Measurements from ENCODE around the gene MEX3A.

GRCh38 chr1:156098784-156099183 is 16.5 kb upstream of the MEX3A start:
- TF ChIP-seq JUND (IDR thresholded peaks at IDR 0.05), result no peak
- TF ChIP-seq, protein P1, sequence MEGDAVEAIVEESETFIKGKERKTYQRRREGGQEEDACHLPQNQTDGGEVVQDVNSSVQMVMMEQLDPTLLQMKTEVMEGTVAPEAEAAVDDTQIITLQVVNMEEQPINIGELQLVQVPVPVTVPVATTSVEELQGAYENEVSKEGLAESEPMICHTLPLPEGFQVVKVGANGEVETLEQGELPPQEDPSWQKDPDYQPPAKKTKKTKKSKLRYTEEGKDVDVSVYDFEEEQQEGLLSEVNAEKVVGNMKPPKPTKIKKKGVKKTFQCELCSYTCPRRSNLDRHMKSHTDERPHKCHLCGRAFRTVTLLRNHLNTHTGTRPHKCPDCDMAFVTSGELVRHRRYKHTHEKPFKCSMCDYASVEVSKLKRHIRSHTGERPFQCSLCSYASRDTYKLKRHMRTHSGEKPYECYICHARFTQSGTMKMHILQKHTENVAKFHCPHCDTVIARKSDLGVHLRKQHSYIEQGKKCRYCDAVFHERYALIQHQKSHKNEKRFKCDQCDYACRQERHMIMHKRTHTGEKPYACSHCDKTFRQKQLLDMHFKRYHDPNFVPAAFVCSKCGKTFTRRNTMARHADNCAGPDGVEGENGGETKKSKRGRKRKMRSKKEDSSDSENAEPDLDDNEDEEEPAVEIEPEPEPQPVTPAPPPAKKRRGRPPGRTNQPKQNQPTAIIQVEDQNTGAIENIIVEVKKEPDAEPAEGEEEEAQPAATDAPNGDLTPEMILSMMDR (IDR thresholded peaks at IDR 0.05; ENCODE audit: low read depth, low read length, missing input control), result no peak
- TF ChIP-seq, protein P2, sequence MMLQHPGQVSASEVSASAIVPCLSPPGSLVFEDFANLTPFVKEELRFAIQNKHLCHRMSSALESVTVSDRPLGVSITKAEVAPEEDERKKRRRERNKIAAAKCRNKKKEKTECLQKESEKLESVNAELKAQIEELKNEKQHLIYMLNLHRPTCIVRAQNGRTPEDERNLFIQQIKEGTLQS (IDR thresholded peaks at IDR 0.05), result no peak
- no peak for TF ChIP-seq TAF1 (conservative IDR thresholded peaks at IDR 0.05)
